ENCODE measurements around the gene SIAE.

Gene SIAE

GRCh38 chr11:124662106-124662505 lies 11.4 kb downstream of the SIAE start:
- DNase-seq: no peak

- DNase-seq: no peak
Observed at GRCh38 chr11:124661553-124661952, 12.0 kb downstream of the SIAE start.

- DNase-seq: no peak
Observed at GRCh38 chr11:124658986-124659385, 14.6 kb downstream of the SIAE start.

- DNase-seq: no peak
Observed at GRCh38 chr11:124658501-124658900, 15.0 kb downstream of the SIAE start.

GRCh38 chr11:124657904-124658303 lies 15.6 kb downstream of the SIAE start:
- no peak for DNase-seq

GRCh38 chr11:124656774-124657630 lies 16.5 kb downstream of the SIAE start:
- no peak for DNase-seq

- DNase-seq: no peak
Observed at GRCh38 chr11:124648610-124649009, 24.9 kb downstream of the SIAE start.

GRCh38 chr11:124646148-124646547 lies 27.4 kb downstream of the SIAE start:
- no peak for DNase-seq

GRCh38 chr11:124644426-124645280 lies 28.9 kb downstream of the SIAE start:
- no peak for DNase-seq

- no peak for DNase-seq
Observed at GRCh38 chr11:124643605-124644425, 29.7 kb downstream of the SIAE start.

- DNase-seq: no peak
Observed at GRCh38 chr11:124643042-124643604, 30.4 kb downstream of the SIAE start.

GRCh38 chr11:124642628-124643027 lies 30.9 kb downstream of the SIAE start:
- DNase-seq: no peak

GRCh38 chr11:124640666-124641065 lies 32.9 kb downstream of the SIAE start:
- no peak for DNase-seq

GRCh38 chr11:124639186-124639585 lies 34.4 kb downstream of the SIAE start:
- no peak for DNase-seq

- DNase-seq: no peak
Observed at GRCh38 chr11:124638500-124638899, 35.0 kb downstream of the SIAE start.

- DNase-seq: no peak
Observed at GRCh38 chr11:124635932-124636331, 37.6 kb downstream of the SIAE start.

- DNase-seq: no peak
Observed at GRCh38 chr11:124633355-124633754, 40.2 kb downstream of the SIAE start.

- DNase-seq: no peak
Observed at GRCh38 chr11:124629961-124630360, 43.6 kb downstream of the SIAE start.

GRCh38 chr11:124627546-124627945 lies 46.0 kb downstream of the SIAE start:
- no peak for DNase-seq

- no peak for DNase-seq
Observed at GRCh38 chr11:124625504-124626168, 47.9 kb downstream of the SIAE start.

GRCh38 chr11:124623861-124624525 lies 49.5 kb downstream of the SIAE start:
- DNase-seq: no peak

Data from activated CD4-positive, CD25-positive, alpha-beta regulatory T cell treated with anti-CD3 and anti-CD28 coated beads, Interleukin-2, amount 50 U/mL, for 72 hours (primary cell).